ENCODE data around the gene ADGRG7.

DNA sequence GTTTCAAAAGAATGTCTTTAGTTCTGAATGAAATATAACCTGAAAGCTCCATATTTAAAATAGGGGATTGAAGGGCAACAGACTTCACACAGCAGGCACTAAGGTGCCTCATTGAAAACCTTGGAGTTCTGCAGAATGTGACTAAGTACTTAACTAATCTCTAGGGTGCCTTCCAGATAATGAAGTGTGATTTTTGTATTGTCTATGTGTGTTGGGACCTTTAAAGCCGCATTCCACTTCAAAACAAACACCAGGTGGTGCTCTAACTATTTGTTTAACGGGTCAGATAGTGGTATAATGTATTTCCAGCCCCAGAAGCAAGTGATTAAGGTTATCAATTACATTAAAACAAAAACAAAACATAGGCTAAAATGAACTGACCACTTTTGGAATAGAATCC is 127.9 kb downstream of the ADGRG7 start:
- no peak for TF ChIP-seq EZH2 (IDR thresholded peaks at IDR 0.05; ENCODE audit: low read length)
- TF ChIP-seq, protein P1, sequence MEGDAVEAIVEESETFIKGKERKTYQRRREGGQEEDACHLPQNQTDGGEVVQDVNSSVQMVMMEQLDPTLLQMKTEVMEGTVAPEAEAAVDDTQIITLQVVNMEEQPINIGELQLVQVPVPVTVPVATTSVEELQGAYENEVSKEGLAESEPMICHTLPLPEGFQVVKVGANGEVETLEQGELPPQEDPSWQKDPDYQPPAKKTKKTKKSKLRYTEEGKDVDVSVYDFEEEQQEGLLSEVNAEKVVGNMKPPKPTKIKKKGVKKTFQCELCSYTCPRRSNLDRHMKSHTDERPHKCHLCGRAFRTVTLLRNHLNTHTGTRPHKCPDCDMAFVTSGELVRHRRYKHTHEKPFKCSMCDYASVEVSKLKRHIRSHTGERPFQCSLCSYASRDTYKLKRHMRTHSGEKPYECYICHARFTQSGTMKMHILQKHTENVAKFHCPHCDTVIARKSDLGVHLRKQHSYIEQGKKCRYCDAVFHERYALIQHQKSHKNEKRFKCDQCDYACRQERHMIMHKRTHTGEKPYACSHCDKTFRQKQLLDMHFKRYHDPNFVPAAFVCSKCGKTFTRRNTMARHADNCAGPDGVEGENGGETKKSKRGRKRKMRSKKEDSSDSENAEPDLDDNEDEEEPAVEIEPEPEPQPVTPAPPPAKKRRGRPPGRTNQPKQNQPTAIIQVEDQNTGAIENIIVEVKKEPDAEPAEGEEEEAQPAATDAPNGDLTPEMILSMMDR (optimal IDR thresholded peaks at IDR 0.05 in 1 of 3, IDR thresholded peaks at IDR 0.05 in 1 of 3, conservative IDR thresholded peaks at IDR 0.05 in 1 of 3; ENCODE audit: extremely low read depth in 1 of 3, insufficient read depth in 2 of 3, low read length in 3 of 3) = peak in 2 of 3 experiments; percentile 11 to 39

All from keratinocyte (primary cell).